ENCODE measurements around the gene KIF4A.
"Not testable (repeated sequence)": the region's sequence is repeated elsewhere in the genome, so short reads cannot be mapped to it uniquely, and the experiment has no call there.

Gene KIF4A

DNA sequence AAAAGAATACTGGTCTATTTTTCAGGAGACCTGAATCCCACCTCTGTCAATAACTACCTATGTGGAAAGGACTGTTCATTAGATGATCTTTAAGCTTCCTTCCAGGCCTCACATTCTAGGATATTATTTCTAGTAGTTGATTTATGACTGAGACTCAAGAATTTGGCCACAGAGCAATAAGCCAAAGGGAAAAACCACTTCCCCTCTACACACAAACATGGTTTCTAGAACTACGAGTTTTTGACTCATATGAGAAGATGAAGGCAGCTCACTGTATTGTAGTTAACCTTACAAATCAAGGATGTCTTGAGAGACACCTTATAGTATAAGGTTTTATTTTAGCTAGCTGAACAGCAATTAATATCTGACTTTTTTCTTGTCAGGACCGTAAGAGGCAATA lies 96.3 kb downstream of the KIF4A start:
- DNase-seq (ENCODE audit: low spot score) = no peak

DNA sequence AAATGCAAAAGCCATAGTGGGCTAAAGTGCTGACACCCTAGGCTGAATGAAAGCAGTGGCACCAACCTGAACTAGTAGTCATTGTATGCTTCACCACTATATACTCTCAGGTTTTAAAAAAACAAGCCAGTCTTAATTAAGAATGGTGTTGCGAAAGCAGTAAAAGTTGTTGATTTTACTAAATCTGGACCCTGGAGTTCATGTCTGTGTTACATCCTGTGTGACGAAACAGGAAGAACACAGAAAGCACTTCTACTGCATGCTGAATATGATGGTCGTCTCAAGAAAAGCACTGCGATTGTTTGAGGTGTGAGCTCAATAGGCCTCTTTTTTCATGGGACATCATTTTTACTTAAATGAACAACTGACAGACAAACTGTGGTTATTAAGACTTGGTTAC lies 109.0 kb downstream of the KIF4A start:
- DNase-seq (ENCODE audit: low spot score) = no peak

- not testable (repeated sequence) for DNase-seq (ENCODE audit: low spot score)
Measured at GRCh38 chrX:70400181-70400580, 110.3 kb downstream of the KIF4A start.

DNA sequence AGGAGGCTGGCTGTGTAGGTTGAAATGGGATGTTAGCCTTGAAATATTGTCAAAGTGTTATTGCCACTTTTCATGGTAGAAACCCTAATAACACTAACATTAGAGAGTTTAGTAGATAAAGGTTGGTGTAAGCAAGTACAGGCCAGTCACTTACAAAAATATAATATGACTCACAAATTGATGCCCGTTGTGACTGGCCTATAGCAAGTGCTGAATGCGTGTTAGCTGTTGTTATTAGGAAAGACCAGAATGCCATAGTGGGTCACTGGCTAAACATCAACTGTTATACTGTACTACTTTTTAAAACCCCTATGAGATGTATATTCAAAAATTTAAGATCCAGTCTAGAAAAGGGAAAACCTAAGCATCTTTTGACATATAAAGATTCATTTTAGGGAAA lies 112.8 kb downstream of the KIF4A start:
- no peak for DNase-seq (ENCODE audit: low spot score)

DNA sequence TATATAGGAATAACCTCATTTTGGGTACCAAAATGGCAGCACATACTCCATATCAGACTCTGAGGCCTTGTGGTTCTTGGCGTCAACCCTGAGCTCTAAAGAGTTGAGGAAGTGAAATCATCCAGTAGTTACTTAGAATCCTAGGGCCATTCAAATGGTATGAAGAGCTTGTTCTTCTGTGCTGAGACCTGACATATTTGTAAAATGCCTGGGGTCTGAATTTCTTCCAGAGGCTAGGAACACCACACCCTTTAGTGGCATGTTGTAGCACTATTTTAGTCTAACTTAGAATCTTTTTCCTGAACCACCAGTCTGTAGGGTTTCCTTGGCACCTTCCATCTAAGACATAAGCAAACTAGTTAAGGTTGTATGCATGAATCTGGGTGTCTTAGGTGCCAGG lies 115.1 kb downstream of the KIF4A start:
- DNase-seq (ENCODE audit: low spot score) = no peak

GRCh38 chrX:70410921-70411320 lies 121.0 kb downstream of the KIF4A start:
- DNase-seq (ENCODE audit: low spot score) = no peak

DNA sequence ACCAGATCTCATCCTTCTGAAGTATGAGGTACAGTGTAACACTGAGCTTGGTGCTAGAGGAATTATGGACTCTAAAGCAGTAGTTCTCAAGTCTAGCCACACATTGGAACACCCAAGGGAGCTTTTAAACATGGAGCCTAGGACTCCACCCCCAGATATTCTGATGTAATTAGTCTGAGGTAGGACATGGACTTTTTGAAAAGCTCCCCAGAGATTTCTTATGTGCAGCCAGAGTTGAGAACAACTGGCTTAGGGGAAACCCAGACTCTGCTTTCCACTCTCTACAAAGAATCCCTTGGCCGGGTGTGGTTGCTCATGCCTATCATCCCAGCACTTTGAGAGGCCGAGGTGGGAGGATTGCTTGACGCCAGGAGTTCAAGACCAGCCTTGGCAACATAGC lies 121.6 kb downstream of the KIF4A start:
- no peak for DNase-seq (ENCODE audit: low spot score)

DNA sequence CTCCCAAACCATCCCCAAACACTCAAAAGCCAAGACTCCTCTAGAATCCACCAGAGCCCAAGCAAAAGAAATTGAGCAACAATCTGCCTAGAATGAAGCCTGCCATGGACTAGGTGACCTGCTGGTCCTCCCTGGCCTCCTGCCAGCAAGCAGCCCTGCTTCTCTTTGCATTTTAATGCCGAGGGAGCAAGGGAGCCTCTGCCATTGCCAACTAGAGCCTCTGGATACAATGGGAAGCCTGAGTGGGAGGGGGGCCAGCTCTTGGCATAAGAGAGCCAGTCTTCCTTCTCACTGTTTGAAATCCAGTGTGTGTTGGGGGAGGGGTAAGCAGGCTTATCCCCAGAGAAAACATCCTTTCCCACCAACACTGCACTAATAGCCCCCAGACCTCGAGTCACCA lies 131.7 kb downstream of the KIF4A start:
- DNase-seq (ENCODE audit: low spot score) = no peak

- DNase-seq (ENCODE audit: low spot score) = no peak
Measured at GRCh38 chrX:70422851-70423341, 133.0 kb downstream of the KIF4A start, which contains the start of gene GDPD2. Gene GDPD2 (plus strand): TSS chrX:70423314. CDS start chrX:70424985, 1,671 bp downstream.

- DNase-seq (ENCODE audit: low spot score) = no peak
Measured at GRCh38 chrX:70423936-70424675, 134.2 kb downstream of the KIF4A start.

DNA sequence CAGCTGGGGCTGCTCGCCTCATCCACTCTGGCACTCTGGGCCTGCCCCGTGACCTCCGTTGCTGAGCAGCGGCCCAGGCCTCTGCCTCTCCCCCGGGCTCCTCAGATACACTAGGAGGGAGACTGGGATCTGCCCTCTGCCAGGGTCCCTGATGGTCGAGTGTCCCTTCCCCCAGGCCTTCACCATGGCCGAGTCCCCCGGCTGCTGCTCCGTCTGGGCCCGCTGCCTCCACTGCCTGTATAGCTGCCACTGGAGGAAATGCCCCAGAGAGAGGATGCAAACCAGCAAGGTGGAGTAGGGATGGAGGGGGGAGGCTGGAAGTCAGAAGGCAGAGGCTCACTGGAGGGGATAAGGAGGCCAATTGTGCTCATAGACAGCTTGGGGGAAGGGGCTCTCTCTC lies 134.9 kb downstream of the KIF4A start:
- DNase-seq (ENCODE audit: low spot score) = no peak

GRCh38 chrX:70426286-70427278 lies 136.7 kb downstream of the KIF4A start:
- no peak for DNase-seq (ENCODE audit: low spot score)

DNA sequence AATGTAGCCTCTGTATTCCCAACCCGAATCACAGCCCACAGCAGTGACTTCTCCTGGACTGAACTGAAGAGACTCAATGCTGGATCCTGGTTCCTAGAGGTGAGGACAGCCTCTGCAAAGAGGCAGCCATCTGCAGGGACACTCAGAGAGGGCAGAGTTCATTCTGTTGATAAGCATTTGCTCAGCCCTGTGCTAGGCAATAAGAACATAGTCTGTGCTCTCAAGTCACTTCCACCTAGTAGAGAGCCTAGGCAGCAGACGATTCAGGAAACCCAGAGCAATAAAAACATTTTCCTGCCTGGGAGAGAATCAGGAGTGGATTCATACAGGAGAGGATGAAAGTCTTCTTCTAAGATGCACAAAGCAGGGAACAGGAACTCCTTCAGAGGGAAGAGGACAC lies 137.5 kb downstream of the KIF4A start:
- no peak for DNase-seq (ENCODE audit: low spot score)

DNA sequence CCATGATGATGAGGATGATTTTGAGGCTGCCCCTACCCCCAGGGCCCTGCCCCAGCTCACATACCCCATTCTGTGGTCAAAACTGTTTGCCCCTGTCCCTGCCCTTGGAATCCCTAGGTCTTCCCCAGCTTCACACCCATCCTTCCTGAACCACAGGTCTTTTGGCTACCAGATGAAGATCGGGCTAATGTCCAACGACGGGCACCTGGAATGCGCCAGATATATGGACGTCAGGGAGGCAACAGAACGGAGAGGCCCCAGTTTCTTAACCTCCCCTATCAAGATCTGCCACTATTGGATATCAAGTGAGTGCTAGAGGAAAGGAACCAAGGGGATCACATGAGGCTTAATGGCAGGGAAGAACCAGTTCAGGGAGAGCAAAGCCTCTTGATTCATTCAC lies 139.9 kb downstream of the KIF4A start:
- DNase-seq (ENCODE audit: low spot score) = no peak

GRCh38 chrX:70432936-70433847 lies 143.3 kb downstream of the KIF4A start:
- DNase-seq (ENCODE audit: low spot score) = no peak

DNA sequence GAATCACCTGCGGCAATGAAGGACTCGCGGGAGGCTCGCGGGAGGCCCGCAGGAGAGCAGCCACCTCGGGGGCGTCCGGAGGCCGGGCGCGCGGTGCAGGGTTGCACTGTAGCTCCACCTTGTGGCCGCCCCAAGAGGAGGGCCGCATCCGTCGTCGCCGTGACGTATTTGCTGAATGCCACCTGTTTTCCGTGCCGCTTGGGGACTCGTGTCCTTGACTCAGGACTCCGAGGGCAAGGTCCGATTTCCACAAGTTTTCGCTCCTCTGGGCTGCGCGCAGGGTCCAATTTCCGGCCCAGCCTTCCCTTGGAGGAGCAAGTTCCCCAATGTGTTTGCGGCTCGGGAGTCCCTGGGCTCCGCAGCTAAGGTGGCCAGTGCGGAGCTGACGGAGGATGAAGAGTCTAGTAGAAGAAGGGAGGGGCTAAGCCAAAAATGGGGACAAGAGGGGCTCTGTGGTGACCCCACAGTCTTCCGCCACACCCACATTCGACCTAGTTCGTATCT lies 144.0 kb downstream of the KIF4A start:
- peak; percentile 51 for DNase-seq (ENCODE audit: low spot score)

GRCh38 chrX:70434352-70434866 lies 144.5 kb downstream of the KIF4A start:
- peak; percentile 38 for DNase-seq (ENCODE audit: low spot score)

DNA sequence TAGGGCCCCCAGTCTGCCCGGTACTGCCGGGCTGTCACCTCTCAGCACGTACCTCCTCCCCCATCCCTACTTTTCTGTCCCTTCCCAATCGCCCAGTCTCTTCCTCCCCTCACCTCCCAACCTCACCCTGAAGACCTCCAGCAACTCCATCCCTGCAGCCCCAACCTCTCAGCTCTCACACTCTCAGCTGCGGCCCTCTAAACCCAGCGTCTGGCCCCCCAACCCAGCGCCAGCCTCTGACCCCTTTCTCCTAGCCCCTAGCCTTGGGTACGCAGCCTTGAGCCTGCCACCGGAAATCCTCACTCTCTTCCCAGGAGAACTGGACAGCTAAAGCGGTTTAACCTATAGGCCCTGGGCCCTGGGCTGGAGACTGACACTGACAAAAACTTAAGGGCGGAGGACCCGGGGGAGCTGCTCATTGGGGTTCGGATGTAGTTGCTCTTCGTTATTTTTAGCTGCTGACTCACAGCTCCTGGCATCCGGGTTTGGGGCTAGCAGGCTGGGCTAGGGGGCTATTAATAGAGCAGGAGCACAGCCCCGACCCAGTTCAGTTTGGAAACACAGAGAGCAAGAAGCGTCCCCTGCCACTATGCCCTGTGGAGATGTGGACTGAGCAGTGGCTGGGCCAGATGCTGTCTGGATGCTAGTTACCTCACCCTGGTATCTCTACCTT lies 145.1 kb downstream of the KIF4A start:
- DNase-seq (ENCODE audit: low spot score) = no peak

DNA sequence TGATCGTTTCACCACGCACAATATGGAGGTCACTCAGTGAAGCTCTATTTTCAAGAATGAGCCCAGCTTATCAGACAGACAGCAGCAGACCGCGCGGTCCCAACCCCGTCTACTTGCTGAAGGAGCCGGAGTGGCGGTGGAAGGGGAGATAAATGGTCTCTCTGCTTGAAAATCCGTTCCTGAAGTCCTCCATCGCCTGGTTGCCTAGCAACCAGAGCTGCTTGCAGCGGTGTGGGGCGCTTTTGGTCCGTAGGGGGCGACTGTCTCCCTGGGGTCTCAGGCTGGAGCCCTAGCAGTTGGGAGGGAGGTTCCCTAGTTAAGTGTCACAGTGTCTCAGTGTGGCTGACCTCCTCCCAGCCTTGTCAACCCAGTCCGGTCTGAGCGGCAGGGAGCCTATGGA lies 146.4 kb downstream of the KIF4A start:
- no peak for DNase-seq (ENCODE audit: low spot score)

DNA sequence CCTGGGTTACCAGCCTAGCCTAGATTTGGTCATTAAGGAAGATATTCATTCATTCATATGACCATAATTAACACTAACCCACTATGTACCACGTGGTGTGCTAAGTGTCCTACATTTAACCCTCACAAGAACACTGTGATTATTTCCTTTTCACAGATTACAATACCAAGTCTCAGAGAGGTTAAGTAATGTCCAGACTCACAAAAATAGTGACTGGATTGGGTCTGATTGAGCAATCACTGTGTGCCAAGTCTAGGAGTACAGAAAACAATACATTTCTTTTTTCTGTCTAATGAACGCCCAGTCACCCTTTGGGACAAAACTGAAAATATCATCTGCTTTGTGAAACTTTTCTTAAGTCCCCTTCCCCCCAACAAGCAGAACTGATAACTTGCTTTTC lies 147.1 kb downstream of the KIF4A start:
- DNase-seq (ENCODE audit: low spot score) = no peak
